Measurements from ENCODE around the gene TPGS1. TPM values are rescaled to one million over a fixed set of nuclear protein-coding genes. Genes with fewer than 3 reads are reported as not detected.
"Not testable (repeated sequence)": the region's sequence is repeated elsewhere in the genome, so short reads cannot be mapped to it uniquely, and the experiment has no call there.

The TPGS1 gene
- total RNA-seq, 1 donor from 2014 or later: 11.2 TPM

- H3K9me3 ChIP-seq (replicated peaks): no peaks in the 10 kb centered on the region
- peak; percentile 88 for DNase-seq
- no peaks in the 10 kb centered on the region for H3K36me3 ChIP-seq
- H3K27ac ChIP-seq (replicated peaks): peak overlapping the region; percentile 75
- H3K27me3 ChIP-seq (ENCODE audit: low read depth): peaks cover 24% of the 10 kb centered on the region
- peak overlapping the region; percentile 52 for H3K4me3 ChIP-seq
- intact Hi-C loops (cut with micrococcal nuclease): no loop called here
- TF ChIP-seq, protein P1, sequence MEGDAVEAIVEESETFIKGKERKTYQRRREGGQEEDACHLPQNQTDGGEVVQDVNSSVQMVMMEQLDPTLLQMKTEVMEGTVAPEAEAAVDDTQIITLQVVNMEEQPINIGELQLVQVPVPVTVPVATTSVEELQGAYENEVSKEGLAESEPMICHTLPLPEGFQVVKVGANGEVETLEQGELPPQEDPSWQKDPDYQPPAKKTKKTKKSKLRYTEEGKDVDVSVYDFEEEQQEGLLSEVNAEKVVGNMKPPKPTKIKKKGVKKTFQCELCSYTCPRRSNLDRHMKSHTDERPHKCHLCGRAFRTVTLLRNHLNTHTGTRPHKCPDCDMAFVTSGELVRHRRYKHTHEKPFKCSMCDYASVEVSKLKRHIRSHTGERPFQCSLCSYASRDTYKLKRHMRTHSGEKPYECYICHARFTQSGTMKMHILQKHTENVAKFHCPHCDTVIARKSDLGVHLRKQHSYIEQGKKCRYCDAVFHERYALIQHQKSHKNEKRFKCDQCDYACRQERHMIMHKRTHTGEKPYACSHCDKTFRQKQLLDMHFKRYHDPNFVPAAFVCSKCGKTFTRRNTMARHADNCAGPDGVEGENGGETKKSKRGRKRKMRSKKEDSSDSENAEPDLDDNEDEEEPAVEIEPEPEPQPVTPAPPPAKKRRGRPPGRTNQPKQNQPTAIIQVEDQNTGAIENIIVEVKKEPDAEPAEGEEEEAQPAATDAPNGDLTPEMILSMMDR (IDR thresholded peaks at IDR 0.05; ENCODE audit: borderline replicate concordance): peak; percentile 80
- H3K4me1 ChIP-seq: peaks cover 10% of the 10 kb centered on the region
Observed at GRCh38 chr19:480016-480855, 27.1 kb upstream of the TPGS1 start.

DNA sequence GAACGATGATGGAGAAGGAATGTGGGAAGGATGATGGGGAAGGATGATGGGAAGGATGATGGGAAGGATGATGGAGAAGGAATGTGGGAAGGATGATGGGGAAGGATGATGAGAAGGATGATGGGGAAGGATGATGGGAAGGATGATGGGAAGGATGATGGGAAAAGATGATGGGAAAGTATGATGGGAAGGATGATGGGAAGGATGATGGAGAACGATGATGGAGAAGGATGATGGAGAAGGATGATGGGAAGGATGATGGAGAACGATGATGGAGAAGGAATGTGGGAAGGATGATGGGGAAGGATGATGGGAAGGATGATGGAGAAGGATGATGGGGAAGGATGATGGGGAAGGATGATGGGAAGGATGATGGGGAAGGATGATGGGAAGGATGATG lies 26.2 kb upstream of the TPGS1 start:
- H3K36me3 ChIP-seq; H3K27ac ChIP-seq (replicated peaks); H3K4me3 ChIP-seq; intact Hi-C loops (cut with micrococcal nuclease); H3K9me3 ChIP-seq (replicated peaks); DNase-seq: not testable (repeated sequence)
- Histone ChIP-seq H3K27me3 (ENCODE audit: low read depth) (peaks cover 33% of the 10 kb centered on the region), H3K4me1 (peaks cover 12% of the 10 kb centered on the region)

- TF ChIP-seq, protein P1 (IDR thresholded peaks at IDR 0.05; ENCODE audit: borderline replicate concordance): no peak
- Histone ChIP-seq H3K4me1 (peaks cover 15% of the 10 kb centered on the region), H3K27ac (replicated peaks) (no peak overlapping the region), H3K36me3 (no peaks in the 10 kb centered on the region), H3K9me3 (replicated peaks) (no peaks in the 10 kb centered on the region), H3K27me3 (ENCODE audit: low read depth) (peaks cover 38% of the 10 kb centered on the region), H3K4me3 (no peak overlapping the region)
- intact Hi-C loops (cut with micrococcal nuclease): no loop called here
- no peak for DNase-seq
Observed at GRCh38 chr19:482186-483041, 24.9 kb upstream of the TPGS1 start.

GRCh38 chr19:483332-484072 lies 23.8 kb upstream of the TPGS1 start:
- TF ChIP-seq, protein P1 (IDR thresholded peaks at IDR 0.05; ENCODE audit: borderline replicate concordance): no peak
- no peak for DNase-seq
- intact Hi-C loops (cut with micrococcal nuclease): no loop called here

GRCh38 chr19:484494-484893 lies 22.8 kb upstream of the TPGS1 start:
- no peaks in the 10 kb centered on the region for H3K9me3 ChIP-seq (replicated peaks)
- H3K36me3 ChIP-seq: no peaks in the 10 kb centered on the region
- no peak for DNase-seq
- peaks cover 38% of the 10 kb centered on the region for H3K27me3 ChIP-seq (ENCODE audit: low read depth)
- no peak overlapping the region for H3K27ac ChIP-seq (replicated peaks)
- TF ChIP-seq, protein P1 (IDR thresholded peaks at IDR 0.05; ENCODE audit: borderline replicate concordance): no peak
- H3K4me1 ChIP-seq: peaks cover 31% of the 10 kb centered on the region
- intact Hi-C loops (cut with micrococcal nuclease): no loop called here
- no peak overlapping the region for H3K4me3 ChIP-seq

More at GRCh38 chr19:483332-484072, 23.8 kb upstream of the TPGS1 start:
- Histone ChIP-seq H3K9me3 (replicated peaks) (no peaks in the 10 kb centered on the region), H3K27me3 (ENCODE audit: low read depth) (peaks cover 38% of the 10 kb centered on the region), H3K27ac (replicated peaks) (no peak overlapping the region), H3K4me1 (peaks cover 23% of the 10 kb centered on the region), H3K4me3 (no peak overlapping the region), H3K36me3 (no peaks in the 10 kb centered on the region)

All from left ventricle myocardium inferior (tissue), 1 donor.